ENCODE results near the gene ESPN.

DNA sequence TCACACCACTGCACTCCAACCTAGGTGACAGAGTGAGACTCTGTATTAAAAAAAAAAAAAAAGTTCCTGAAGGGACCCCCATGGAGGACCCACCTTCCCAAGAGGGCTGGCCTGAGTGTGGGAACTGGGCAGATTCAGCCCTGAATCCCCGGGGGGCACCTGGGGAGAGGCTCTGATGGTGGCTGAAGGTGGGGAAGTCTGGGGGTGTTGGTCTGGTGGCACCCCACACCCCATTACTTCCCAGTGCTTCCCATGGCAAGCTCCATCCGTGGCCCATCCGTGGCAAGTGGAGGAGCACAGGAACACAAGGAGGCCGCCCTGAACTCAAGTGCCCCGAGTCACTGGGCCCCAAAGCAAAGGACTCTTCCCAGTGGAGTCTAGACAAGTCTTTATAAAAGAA is 42.2 kb downstream of the ESPN start:
- TF ChIP-seq, protein P1, sequence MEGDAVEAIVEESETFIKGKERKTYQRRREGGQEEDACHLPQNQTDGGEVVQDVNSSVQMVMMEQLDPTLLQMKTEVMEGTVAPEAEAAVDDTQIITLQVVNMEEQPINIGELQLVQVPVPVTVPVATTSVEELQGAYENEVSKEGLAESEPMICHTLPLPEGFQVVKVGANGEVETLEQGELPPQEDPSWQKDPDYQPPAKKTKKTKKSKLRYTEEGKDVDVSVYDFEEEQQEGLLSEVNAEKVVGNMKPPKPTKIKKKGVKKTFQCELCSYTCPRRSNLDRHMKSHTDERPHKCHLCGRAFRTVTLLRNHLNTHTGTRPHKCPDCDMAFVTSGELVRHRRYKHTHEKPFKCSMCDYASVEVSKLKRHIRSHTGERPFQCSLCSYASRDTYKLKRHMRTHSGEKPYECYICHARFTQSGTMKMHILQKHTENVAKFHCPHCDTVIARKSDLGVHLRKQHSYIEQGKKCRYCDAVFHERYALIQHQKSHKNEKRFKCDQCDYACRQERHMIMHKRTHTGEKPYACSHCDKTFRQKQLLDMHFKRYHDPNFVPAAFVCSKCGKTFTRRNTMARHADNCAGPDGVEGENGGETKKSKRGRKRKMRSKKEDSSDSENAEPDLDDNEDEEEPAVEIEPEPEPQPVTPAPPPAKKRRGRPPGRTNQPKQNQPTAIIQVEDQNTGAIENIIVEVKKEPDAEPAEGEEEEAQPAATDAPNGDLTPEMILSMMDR (IDR thresholded peaks at IDR 0.05): no peak
- no peak for TF ChIP-seq POLR2AphosphoS5 (IDR thresholded peaks at IDR 0.05)
- no peak for TF ChIP-seq EP300 (IDR thresholded peaks at IDR 0.05)
- TF ChIP-seq POLR2A (IDR thresholded peaks at IDR 0.05): no peak

Data from upper lobe of left lung (tissue), 4 donors.